ENCODE data around the gene MAPK4.

GRCh38 chr18:50724751-50725151 is 164.9 kb downstream of the MAPK4 start:
- TF ChIP-seq POLR2AphosphoS5 (IDR thresholded peaks at IDR 0.05; ENCODE audit: borderline replicate concordance, low read depth, low read length) (no peak), EZH2 (IDR thresholded peaks at IDR 0.05) (no peak), FOXP2 (optimal IDR thresholded peaks at IDR 0.05; ENCODE audit: control extremely low read depth, extremely low read length, insufficient read depth) (no peak)

All from SK-N-MC (cell line).